Glutamatergic neuron (in vitro differentiated cells): ENCODE results near the gene CARD14. TPM values are rescaled to one million over a fixed set of nuclear protein-coding genes. Genes with fewer than 3 reads are reported as not detected.

ENCODE experiments used
- DNase-seq: peaks from one replicate; pipeline ENCODE4 v3.0.0; 2022
- H3K27ac Mint-ChIP-seq: one replicate; pipeline ENCODE4 v1.8.0; 2020; ENCODE audit warnings: mild to moderate bottlenecking, mixed read lengths, inconsistent platforms; ENCODE audit not compliant: unreplicated experiment
- H3K27me3 Mint-ChIP-seq: one replicate; pipeline ENCODE4 v1.8.0; 2020; ENCODE audit warnings: mild to moderate bottlenecking, moderate library complexity, mixed read lengths, inconsistent platforms; ENCODE audit not compliant: unreplicated experiment
- H3K36me3 Mint-ChIP-seq: one replicate; pipeline ENCODE4 v1.8.0; 2020; ENCODE audit warnings: mild to moderate bottlenecking, mixed read lengths, inconsistent platforms; ENCODE audit not compliant: unreplicated experiment
- H3K4me1 Mint-ChIP-seq: one replicate; pipeline ENCODE4 v1.8.0; 2020; ENCODE audit warnings: mild to moderate bottlenecking, low read depth, mixed read lengths, inconsistent platforms; ENCODE audit not compliant: unreplicated experiment
- H3K4me3 Mint-ChIP-seq: one replicate; pipeline ENCODE4 v1.8.0; 2020; ENCODE audit warnings: mild to moderate bottlenecking, mixed read lengths, inconsistent platforms; ENCODE audit not compliant: unreplicated experiment
- H3K9me3 Mint-ChIP-seq: one replicate; pipeline ENCODE4 v1.8.0; 2020; ENCODE audit warnings: mild to moderate bottlenecking, moderate library complexity, mixed read lengths, inconsistent platforms; ENCODE audit not compliant: unreplicated experiment
- CTCF ChIP-seq: fragments of 200-600 bp; sonication (generic); IDR thresholded peaks from one replicate; pipeline ENCODE4 v1.5.0; 2021; ENCODE audit not compliant: partially characterized antibody, unreplicated experiment
- total RNA-seq: library from RNA; stranded (reverse); fragmentation: NEBNext Ultra II Directional; extraction: Animal tissue kit (Norgen Biotek cat#: 25700); gene quantifications from one replicate; pipeline ENCODE4 v1.2.1, GENCODE V29; 2021; ENCODE audit not compliant: unreplicated experiment

The CARD14 gene
- total RNA-seq, 1 donor from 2014 or later: 1.1 TPM

GRCh38 chr17:80191865-80192661 is 22.2 kb downstream of the CARD14 start:
- Mint-ChIP-seq H3K4me3 (peak overlapping the region; percentile 6), H3K27ac (peak overlapping the region; percentile 48), H3K27me3 (peaks cover 6% of the 10 kb centered on the region), H3K4me1 (peaks cover 11% of the 10 kb centered on the region), H3K9me3 (peaks cover 1% of the 10 kb centered on the region), H3K36me3 (no peaks in the 10 kb centered on the region)
- no peak for TF ChIP-seq CTCF
- peak; percentile 53 for DNase-seq

- peaks cover 9% of the 10 kb centered on the region for H3K4me1 Mint-ChIP-seq
- H3K27me3 Mint-ChIP-seq: peaks cover 8% of the 10 kb centered on the region
- no peaks in the 10 kb centered on the region for H3K36me3 Mint-ChIP-seq
- DNase-seq: no peak
- TF ChIP-seq CTCF: no peak
- H3K4me3 Mint-ChIP-seq: no peak overlapping the region
- H3K9me3 Mint-ChIP-seq: peaks cover 1% of the 10 kb centered on the region
- H3K27ac Mint-ChIP-seq: no peak overlapping the region
Measured at GRCh38 chr17:80195141-80195540, 25.3 kb downstream of the CARD14 start.

GRCh38 chr17:80195671-80196529 is 26.1 kb downstream of the CARD14 start:
- Mint-ChIP-seq H3K4me1 (peaks cover 9% of the 10 kb centered on the region), H3K36me3 (no peaks in the 10 kb centered on the region), H3K9me3 (peaks cover 1% of the 10 kb centered on the region), H3K27me3 (peaks cover 8% of the 10 kb centered on the region), H3K27ac (no peak overlapping the region), H3K4me3 (no peak overlapping the region)
- TF ChIP-seq CTCF: peak; percentile 100
- no peak for DNase-seq

GRCh38 chr17:80196652-80197051 is 26.8 kb downstream of the CARD14 start:
- no peaks in the 10 kb centered on the region for H3K9me3 Mint-ChIP-seq
- DNase-seq: no peak
- no peaks in the 10 kb centered on the region for H3K36me3 Mint-ChIP-seq
- H3K27ac Mint-ChIP-seq: no peak overlapping the region
- H3K4me3 Mint-ChIP-seq: no peak overlapping the region
- peaks cover 7% of the 10 kb centered on the region for H3K4me1 Mint-ChIP-seq
- no peak for TF ChIP-seq CTCF
- peaks cover 8% of the 10 kb centered on the region for H3K27me3 Mint-ChIP-seq
